Measurements from ENCODE around the gene PATZ1. TPM values are rescaled to one million over a fixed set of nuclear protein-coding genes. Genes with fewer than 3 reads are reported as not detected.

The PATZ1 gene
- total RNA-seq, 1 experiment from 2014 or later: 19.2 TPM

DNA sequence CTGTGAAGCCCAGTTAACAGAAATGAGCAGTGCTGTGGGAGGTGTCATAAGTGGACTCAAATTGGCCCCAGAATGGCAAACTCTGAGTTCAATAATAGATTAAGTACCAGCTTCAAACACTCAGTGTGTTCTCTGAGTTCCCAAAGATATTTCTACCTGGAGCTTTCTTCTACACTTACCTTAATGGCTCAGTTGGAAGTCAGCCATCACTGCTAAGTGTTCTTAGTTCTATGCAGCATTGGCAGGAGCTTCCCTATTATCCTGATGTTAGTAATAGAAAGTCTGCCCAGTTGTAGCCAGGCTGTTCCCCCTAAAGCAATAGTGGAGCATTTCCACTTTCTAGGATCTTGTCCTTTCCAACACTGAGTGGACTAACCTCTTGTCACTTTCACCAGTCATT is 44.1 kb downstream of the PATZ1 start:
- Mint-ChIP-seq H3K36me3 (ENCODE audit: insufficient read depth, unreplicated experiment) (peaks cover 7% of the 10 kb centered on the region), H3K9me3 (ENCODE audit: unreplicated experiment) (no peaks in the 10 kb centered on the region), H3K4me3 (ENCODE audit: unreplicated experiment) (no peak overlapping the region), H3K4me1 (ENCODE audit: insufficient read depth, unreplicated experiment) (no peaks in the 10 kb centered on the region), H3K27me3 (ENCODE audit: insufficient read depth, unreplicated experiment) (no peaks in the 10 kb centered on the region), H3K27ac (ENCODE audit: low read depth, unreplicated experiment) (no peak overlapping the region)
- DNase-seq (ENCODE audit: unreplicated experiment): no peak
- no TSS peak for BruUV-seq (replicated peaks)
- intact Hi-C loops (cut with micrococcal nuclease): no loop called here
- ChIA-PET CTCF (interaction anchor here (2.8 kb wide), 1 partner anchor 11 kb away, joined by 11 read pairs; no protein-coding TSS in a partner anchor), POLR2A (interaction anchor here (7.4 to 15.7 kb wide), 2 partner anchors 10 to 11 kb away, joined by 50 to 207 read pairs; partner anchors contain the start of gene PIK3IP1)
- TF ChIP-seq, protein P1, sequence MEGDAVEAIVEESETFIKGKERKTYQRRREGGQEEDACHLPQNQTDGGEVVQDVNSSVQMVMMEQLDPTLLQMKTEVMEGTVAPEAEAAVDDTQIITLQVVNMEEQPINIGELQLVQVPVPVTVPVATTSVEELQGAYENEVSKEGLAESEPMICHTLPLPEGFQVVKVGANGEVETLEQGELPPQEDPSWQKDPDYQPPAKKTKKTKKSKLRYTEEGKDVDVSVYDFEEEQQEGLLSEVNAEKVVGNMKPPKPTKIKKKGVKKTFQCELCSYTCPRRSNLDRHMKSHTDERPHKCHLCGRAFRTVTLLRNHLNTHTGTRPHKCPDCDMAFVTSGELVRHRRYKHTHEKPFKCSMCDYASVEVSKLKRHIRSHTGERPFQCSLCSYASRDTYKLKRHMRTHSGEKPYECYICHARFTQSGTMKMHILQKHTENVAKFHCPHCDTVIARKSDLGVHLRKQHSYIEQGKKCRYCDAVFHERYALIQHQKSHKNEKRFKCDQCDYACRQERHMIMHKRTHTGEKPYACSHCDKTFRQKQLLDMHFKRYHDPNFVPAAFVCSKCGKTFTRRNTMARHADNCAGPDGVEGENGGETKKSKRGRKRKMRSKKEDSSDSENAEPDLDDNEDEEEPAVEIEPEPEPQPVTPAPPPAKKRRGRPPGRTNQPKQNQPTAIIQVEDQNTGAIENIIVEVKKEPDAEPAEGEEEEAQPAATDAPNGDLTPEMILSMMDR (IDR thresholded peaks at IDR 0.05; ENCODE audit: unreplicated experiment): no peak

DNA sequence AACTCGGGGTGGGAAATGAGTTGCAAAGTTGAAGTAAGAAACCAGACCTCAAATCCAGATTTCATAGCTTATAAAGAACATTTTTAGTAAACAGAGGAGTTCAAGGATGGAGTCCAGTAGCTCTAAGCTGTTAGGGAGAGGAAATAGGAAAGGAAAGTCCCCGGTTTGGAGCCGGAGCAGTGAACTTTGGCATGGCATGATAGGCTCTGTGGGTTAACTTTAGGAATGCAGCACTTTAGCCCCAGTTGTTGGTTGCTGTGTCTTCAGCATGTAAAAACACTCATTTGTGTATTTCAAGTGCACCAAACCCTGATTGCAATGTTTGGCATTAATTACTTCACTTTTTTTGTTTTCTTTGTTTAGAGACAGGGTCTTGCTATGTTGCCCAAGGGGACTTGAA is 45.2 kb downstream of the PATZ1 start:
- ChIA-PET POLR2A (interaction anchor here (0.6 to 15.7 kb wide), 3 partner anchors 9 to 20 kb away, joined by 3 to 207 read pairs (median 50); partner anchors contain the start of gene PIK3IP1), CTCF (interaction anchor here (0.6 to 1.5 kb wide), 3 partner anchors 9 to 57 kb away, joined by 3 to 8 read pairs (median 5); partner anchors contain the start of gene PIK3IP1)
- BruUV-seq (replicated peaks): no TSS peak
- TF ChIP-seq, protein P1 (IDR thresholded peaks at IDR 0.05; ENCODE audit: unreplicated experiment): no peak
- Mint-ChIP-seq H3K4me3 (ENCODE audit: unreplicated experiment) (no peak overlapping the region), H3K27ac (ENCODE audit: low read depth, unreplicated experiment) (no peak overlapping the region), H3K4me1 (ENCODE audit: insufficient read depth, unreplicated experiment) (peaks cover 11% of the 10 kb centered on the region), H3K9me3 (ENCODE audit: unreplicated experiment) (no peaks in the 10 kb centered on the region), H3K27me3 (ENCODE audit: insufficient read depth, unreplicated experiment) (no peaks in the 10 kb centered on the region), H3K36me3 (ENCODE audit: insufficient read depth, unreplicated experiment) (peaks cover 7% of the 10 kb centered on the region)
- DNase-seq (ENCODE audit: unreplicated experiment): no peak
- intact Hi-C loops (cut with micrococcal nuclease): no loop called here

DNA sequence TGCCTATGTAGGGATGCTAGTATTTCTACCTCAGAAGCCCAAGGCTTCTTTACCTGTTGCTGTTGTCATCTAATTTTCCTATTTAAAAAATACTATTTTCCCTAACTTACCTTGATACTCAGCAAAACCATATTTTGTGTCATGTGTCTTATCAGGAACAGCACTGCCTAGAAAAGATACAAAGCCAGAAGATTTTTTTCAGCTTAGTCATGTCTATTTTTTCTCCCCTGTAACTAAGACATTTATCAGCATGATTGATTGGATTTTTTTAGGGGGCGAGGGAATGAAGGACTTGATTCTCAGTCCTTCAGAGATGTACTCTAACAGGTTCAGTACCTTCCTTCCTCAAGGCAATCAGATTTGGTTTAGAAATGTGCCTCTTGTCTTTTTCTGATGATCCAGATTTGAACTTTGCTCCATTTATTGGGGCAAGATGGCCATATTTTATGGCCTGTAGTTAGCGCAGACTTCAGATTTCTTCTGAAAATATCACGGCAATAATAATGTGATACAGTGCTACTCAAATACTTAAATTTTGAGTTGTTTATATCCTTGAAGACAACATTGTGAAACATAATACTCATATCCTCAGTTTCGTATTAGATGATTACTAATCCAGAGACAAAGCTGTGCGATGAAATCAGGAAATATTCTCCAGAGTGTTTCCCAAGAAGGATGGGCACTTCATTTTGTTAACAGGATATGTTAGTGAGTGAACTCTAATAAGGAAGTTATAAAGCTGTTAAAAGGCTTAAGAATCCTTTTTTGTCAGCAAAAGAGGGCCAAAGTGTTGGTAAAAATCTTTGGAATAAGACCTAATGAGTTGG is 50.1 kb downstream of the PATZ1 start:
- TF ChIP-seq, protein P1 (IDR thresholded peaks at IDR 0.05; ENCODE audit: unreplicated experiment): no peak
- H3K4me3 Mint-ChIP-seq (ENCODE audit: unreplicated experiment): no peak overlapping the region
- H3K4me1 Mint-ChIP-seq (ENCODE audit: insufficient read depth, unreplicated experiment): peaks cover 24% of the 10 kb centered on the region
- H3K36me3 Mint-ChIP-seq (ENCODE audit: insufficient read depth, unreplicated experiment): no peaks in the 10 kb centered on the region
- intact Hi-C loops (cut with micrococcal nuclease): no loop called here
- ChIA-PET POLR2A (interaction anchor here (0.6 to 15.7 kb wide), 15 partner anchors 11 to 327 kb away, joined by 3 to 207 read pairs (median 4); partner anchors contain the start of genes DRG1, MORC2, PATZ1 and TUG1), CTCF (interaction anchor here (0.6 to 8.2 kb wide), 5 partner anchors 16 to 189 kb away, joined by 3 to 65 read pairs (median 3); partner anchors contain the start of gene PATZ1)
- peak; percentile 56 for DNase-seq (ENCODE audit: unreplicated experiment)
- H3K9me3 Mint-ChIP-seq (ENCODE audit: unreplicated experiment): no peaks in the 10 kb centered on the region
- no peaks in the 10 kb centered on the region for H3K27me3 Mint-ChIP-seq (ENCODE audit: insufficient read depth, unreplicated experiment)
- peak overlapping the region; percentile 80 for H3K27ac Mint-ChIP-seq (ENCODE audit: low read depth, unreplicated experiment)
- no TSS peak for BruUV-seq (replicated peaks)

DNA sequence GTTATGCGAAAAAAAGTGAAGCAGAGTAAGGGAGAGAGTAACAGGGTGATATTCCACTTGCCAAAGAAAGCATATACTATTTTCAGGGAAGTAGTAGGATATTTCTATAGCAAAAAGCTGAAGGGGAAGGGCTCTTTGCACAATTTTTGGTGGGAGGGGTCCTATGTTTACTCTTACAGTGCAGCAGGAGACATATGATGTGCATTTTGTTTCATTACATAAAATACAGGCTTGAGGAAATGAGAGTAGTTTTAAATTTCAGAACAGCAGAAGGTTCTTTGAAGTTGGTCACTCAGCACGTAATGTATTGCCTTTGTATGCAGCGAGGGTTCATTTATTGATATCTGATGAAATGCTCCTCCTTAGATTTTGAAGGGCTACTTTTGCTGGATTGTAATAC is 50.8 kb downstream of the PATZ1 start:
- Mint-ChIP-seq H3K27ac (ENCODE audit: low read depth, unreplicated experiment) (peak overlapping the region; percentile 80), H3K4me3 (ENCODE audit: unreplicated experiment) (no peak overlapping the region), H3K9me3 (ENCODE audit: unreplicated experiment) (no peaks in the 10 kb centered on the region), H3K4me1 (ENCODE audit: insufficient read depth, unreplicated experiment) (peaks cover 24% of the 10 kb centered on the region), H3K36me3 (ENCODE audit: insufficient read depth, unreplicated experiment) (no peaks in the 10 kb centered on the region), H3K27me3 (ENCODE audit: insufficient read depth, unreplicated experiment) (no peaks in the 10 kb centered on the region)
- ChIA-PET CTCF (interaction anchor here (0.6 to 8.2 kb wide), 3 partner anchors 16 to 190 kb away, joined by 3 to 65 read pairs (median 4); partner anchors contain the start of gene SELENOM), POLR2A (interaction anchor here (0.7 to 15.7 kb wide), 7 partner anchors 16 to 142 kb away, joined by 3 to 207 read pairs (median 8); partner anchors contain the start of gene DRG1)
- no TSS peak for BruUV-seq (replicated peaks)
- TF ChIP-seq, protein P1 (IDR thresholded peaks at IDR 0.05; ENCODE audit: unreplicated experiment): no peak
- intact Hi-C loops (cut with micrococcal nuclease): no loop called here
- no peak for DNase-seq (ENCODE audit: unreplicated experiment)

Data from MCF 10A (cell line).